H1 (cell line): ENCODE results near the gene CCDC73. TPM values are rescaled to one million over a fixed set of nuclear protein-coding genes. Genes with fewer than 3 reads are reported as not detected.

ENCODE experiments used
- CTCF ChIA-PET: fragments of 300-600 bp; sonication (Branson Sonifier 250); formaldehyde crosslinking; loops from one replicate; lab custom pipeline; 2021; ENCODE audit not compliant: partially characterized antibody; lab: Charles Lee
- POLR2A ChIA-PET: fragments of 300-600 bp; sonication (Branson Sonifier 250); formaldehyde crosslinking; loops from one replicate; lab custom pipeline; 2021; ENCODE audit warnings: inconsistent platforms; ENCODE audit not compliant: partially characterized antibody; lab: Charles Lee
- DNase-seq, 2 experiments: peaks; one replicate each; pipeline versions ENCODE4 v3.0.0 to v3.0.0-alpha.2; 2010 to 2022; ENCODE audit warnings: low spot score in 2 of 2, low read depth in 1 of 2, mixed read lengths in 1 of 2
- FAIRE-seq: peaks from 2 replicates; lab custom pipeline; 2011; peaks lifted over from hg19 to GRCh38; lab: Jason Lieb, UNC
- H2AFZ ChIP-seq: 2 replicates; pipeline ENCODE4 v1.8.1; 2012; ENCODE audit warnings: low read length, inconsistent platforms
- H2AK5ac ChIP-seq: 2 replicates; pipeline ENCODE4 v1.6.1; 2013; ENCODE audit warnings: low read depth, low read length
- H2BK120ac ChIP-seq: replicated peaks from 2 replicates; pipeline ENCODE3; 2013; ENCODE audit warnings: low read depth, low read length, inconsistent platforms
- H2BK12ac ChIP-seq: 2 replicates; pipeline ENCODE4 v1.6.1; 2013; ENCODE audit warnings: low read depth, low read length
- H2BK15ac ChIP-seq: 2 replicates; pipeline ENCODE4 v1.6.1; 2013; ENCODE audit warnings: low read length
- H2BK20ac ChIP-seq: 2 replicates; pipeline ENCODE4 v1.6.1; 2013; ENCODE audit warnings: low read length
- H2BK5ac ChIP-seq: 2 replicates; pipeline ENCODE4 v1.6.1; 2013; ENCODE audit warnings: low read depth, low read length
- H3K14ac ChIP-seq: 2 replicates; pipeline ENCODE4 v1.6.1; 2013; ENCODE audit warnings: inconsistent platforms; ENCODE audit not compliant: insufficient read length
- H3K18ac ChIP-seq: 2 replicates; pipeline ENCODE4 v1.6.1; 2013; ENCODE audit warnings: low read length; ENCODE audit errors: extremely low read depth
- H3K23ac ChIP-seq: 2 replicates; pipeline ENCODE4 v1.6.1; 2013; ENCODE audit warnings: inconsistent platforms; ENCODE audit not compliant: insufficient read length
- H3K23me2 ChIP-seq: 2 replicates; pipeline ENCODE4 v1.6.1; 2013; ENCODE audit warnings: low read depth, low read length
- H3K27ac ChIP-seq: 2 replicates; pipeline ENCODE4 v1.6.1; 2011; ENCODE audit warnings: low read depth, low read length, inconsistent platforms
- H3K27me3 ChIP-seq, 4 experiments: replicated peaks in 1 of 4; 1 replicate in 1 of 4; 2 replicates in 3 of 4; pipeline versions ENCODE4 v1.6.1 to v1.8.1; 2011 to 2013; ENCODE audit warnings: low read length in 3 of 4, mild to moderate bottlenecking in 3 of 4, inconsistent platforms in 2 of 4, mixed read lengths in 2 of 4, moderate library complexity in 1 of 4; ENCODE audit not compliant: control insufficient read depth in 3 of 4, insufficient read depth in 3 of 4; ENCODE audit errors: extremely low read depth in 1 of 4
- H3K36me3 ChIP-seq, 4 experiments: 2 replicates each; pipeline versions ENCODE4 v1.6.1 to v1.8.1; 2011 to 2013; ENCODE audit warnings: mild to moderate bottlenecking in 4 of 4, low read length in 3 of 4, moderate library complexity in 2 of 4, control low read depth in 1 of 4, inconsistent platforms in 1 of 4; ENCODE audit not compliant: insufficient read depth in 4 of 4, control insufficient read depth in 2 of 4
- H3K4ac ChIP-seq: replicated peaks from 2 replicates; pipeline ENCODE3; 2013; ENCODE audit warnings: low read length, low read depth, mixed read lengths, inconsistent platforms; ENCODE audit not compliant: insufficient read length
- H3K4me1 ChIP-seq, 4 experiments: replicated peaks in 1 of 4; 1 replicate in 1 of 4; 2 replicates in 3 of 4; pipeline versions ENCODE4 v1.6.1 to v1.8.1; 2011 to 2013; ENCODE audit warnings: low read length in 3 of 4, inconsistent platforms in 2 of 4, mixed read lengths in 1 of 4; ENCODE audit not compliant: insufficient read depth in 4 of 4, control insufficient read depth in 3 of 4
- H3K4me2 ChIP-seq, 2 experiments: 2 replicates each; pipeline versions ENCODE4 v1.6.1 to v1.8.1; 2011 to 2013; ENCODE audit warnings: low read depth in 2 of 2, low read length in 2 of 2, control low read depth in 1 of 2, inconsistent platforms in 1 of 2, mild to moderate bottlenecking in 1 of 2; ENCODE audit not compliant: insufficient read depth in 1 of 2
- H3K4me3 ChIP-seq, 4 experiments: fragments of 200-600, 300-600 bp in 1 of 4; sonication (generic), shearing (Covaris generic), sonication (Bioruptor Twin) in 1 of 4; 2 replicates each; pipeline versions ENCODE4 v1.5.1 to v1.8.1; 2011 to 2016; ENCODE audit warnings: low read length in 4 of 4, low read depth in 3 of 4, control low read depth in 2 of 4, inconsistent platforms in 2 of 4, mild to moderate bottlenecking in 2 of 4, mixed read lengths in 1 of 4, moderate library complexity in 1 of 4; ENCODE audit not compliant: insufficient read depth in 2 of 4; ENCODE audit errors: extremely low read depth in 1 of 4
- H3K56ac ChIP-seq: replicated peaks from 2 replicates; pipeline ENCODE3; 2013; ENCODE audit warnings: low read depth, mild to moderate bottlenecking, mixed read lengths, low read length, inconsistent platforms; ENCODE audit not compliant: insufficient read length
- H3K79me1 ChIP-seq: 2 replicates; pipeline ENCODE4 v1.6.1; 2013; ENCODE audit warnings: low read depth, low read length, control low read depth
- H3K79me2 ChIP-seq, 2 experiments: 2 replicates each; pipeline versions ENCODE4 v1.6.1 to v1.8.1; 2012 to 2013; ENCODE audit warnings: low read length in 2 of 2, mild to moderate bottlenecking in 2 of 2, inconsistent platforms in 1 of 2; ENCODE audit not compliant: insufficient read depth in 2 of 2, control insufficient read depth in 1 of 2
- H3K9ac ChIP-seq, 4 experiments: replicated peaks in 1 of 4; 1 replicate in 1 of 4; 2 replicates in 3 of 4; pipeline versions ENCODE4 v1.6.1 to v1.8.1; 2011 to 2013; ENCODE audit warnings: low read depth in 3 of 4, low read length in 3 of 4, control low read depth in 2 of 4, mild to moderate bottlenecking in 2 of 4, moderate library complexity in 2 of 4, inconsistent platforms in 1 of 4; ENCODE audit errors: extremely low read depth in 1 of 4
- H3K9me3 ChIP-seq, 2 experiments: 2 replicates each; pipeline versions ENCODE4 v1.6.1 to v1.8.1; 2012 to 2013; ENCODE audit warnings: mild to moderate bottlenecking in 2 of 2, moderate library complexity in 2 of 2, control low read depth in 1 of 2, inconsistent platforms in 1 of 2, low read depth in 1 of 2, low read length in 1 of 2, mixed read lengths in 1 of 2; ENCODE audit not compliant: insufficient read depth in 2 of 2
- H4K20me1 ChIP-seq, 2 experiments: replicated peaks in 1 of 2; 2 replicates each; pipeline versions ENCODE3 to v1.8.1; 2011 to 2013; ENCODE audit warnings: inconsistent platforms in 2 of 2, low read length in 2 of 2, mild to moderate bottlenecking in 1 of 2; ENCODE audit not compliant: insufficient read depth in 2 of 2, control insufficient read depth in 1 of 2
- H4K5ac ChIP-seq: 2 replicates; pipeline ENCODE4 v1.6.1; 2013; ENCODE audit warnings: low read length, low read depth, mixed read lengths, inconsistent platforms; ENCODE audit not compliant: insufficient read length
- H4K8ac ChIP-seq: 2 replicates; pipeline ENCODE4 v1.8.0; 2013; ENCODE audit warnings: mild to moderate bottlenecking, moderate library complexity, low read length, inconsistent platforms; ENCODE audit not compliant: insufficient read depth; ENCODE audit errors: extremely low read depth
- H4K91ac ChIP-seq: replicated peaks from 2 replicates; pipeline ENCODE3; 2013; ENCODE audit warnings: low read length, mixed read lengths, inconsistent platforms; ENCODE audit not compliant: insufficient read length
- KDM1A ChIP-seq: fragments of 200-600, 300-600 bp; sonication (generic); IDR thresholded peaks from 2 replicates; pipeline ENCODE4 v1.7.1; 2016; ENCODE audit warnings: mild to moderate bottlenecking, low read length, borderline replicate concordance
- KDM4A ChIP-seq: IDR thresholded peaks from one replicate; pipeline ENCODE4 v1.7.1; 2012; ENCODE audit warnings: low read depth, mild to moderate bottlenecking, moderate library complexity, low read length, inconsistent platforms; ENCODE audit not compliant: severe bottlenecking
- POLR2AphosphoS5 ChIP-seq: IDR thresholded peaks from 2 replicates; pipeline ENCODE4 v1.6.1; 2011; ENCODE audit warnings: low read depth, low read length
- RBBP5 ChIP-seq: IDR thresholded peaks from 2 replicates; pipeline ENCODE4 v1.7.1; 2012; ENCODE audit warnings: low read depth, mild to moderate bottlenecking, inconsistent platforms, low read length, moderate library complexity, borderline replicate concordance
- WGBS, 2 experiments: shearing (Covaris generic) in 1 of 2; methylation state at CpG; one replicate each; pipeline versions ENCODE4 v1.1.6 to v1.1.7; 2013 to 2015; ENCODE audit warnings: low lambda C conversion rate in 2 of 2, mixed read lengths in 2 of 2, inconsistent platforms in 1 of 2, low coverage in 1 of 2, missing lambda C conversion rate in 1 of 2; ENCODE audit not compliant: insufficient replicate concordance in 2 of 2, insufficient coverage in 1 of 2, insufficient read length in 1 of 2; ENCODE audit errors: extremely low coverage in 1 of 2, missing lambda C conversion rate in 1 of 2; 5-methylcytosine and 5-hydroxymethylcytosine counted together
- polyA plus RNA-seq, 7 experiments: library from polyadenylated mRNA; depleted of rRNA in 3 of 7; stranded (reverse) in 5 of 7; unstranded in 2 of 7; fragments of >200 nt in 5 of 7; fragments of 200-250 nt in 2 of 7; gene quantifications; 1 replicate in 5 of 7; 2 replicates in 1 of 7; 4 replicates in 1 of 7; pipeline versions ENCODE4 v1.2.1 to v1.2.3, GENCODE V29; 2011 to 2013; ENCODE audit warnings: missing spikeins in 2 of 7, mixed read lengths in 2 of 7
- total RNA-seq: library from RNA; stranded (reverse); fragmentation: NEBNext Ultra II Directional; extraction: Animal tissue kit (Norgen Biotek cat#: 25700); gene quantifications from 2 replicates; pipeline ENCODE4 v1.2.1, GENCODE V29; 2021
- TF ChIP-seq, protein P1 (sequence below): IDR thresholded peaks from 2 replicates; pipeline ENCODE4 v1.6.1; 2011; ENCODE audit warnings: low read depth, mild to moderate bottlenecking, low read length; ENCODE audit not compliant: insufficient read depth

CCDC73 gene
- total and polyA plus RNA-seq, 2 of the 8 experiments (the other 6 are each of a cell fraction or from before 2014, with no cell fraction given): not detected

DNA sequence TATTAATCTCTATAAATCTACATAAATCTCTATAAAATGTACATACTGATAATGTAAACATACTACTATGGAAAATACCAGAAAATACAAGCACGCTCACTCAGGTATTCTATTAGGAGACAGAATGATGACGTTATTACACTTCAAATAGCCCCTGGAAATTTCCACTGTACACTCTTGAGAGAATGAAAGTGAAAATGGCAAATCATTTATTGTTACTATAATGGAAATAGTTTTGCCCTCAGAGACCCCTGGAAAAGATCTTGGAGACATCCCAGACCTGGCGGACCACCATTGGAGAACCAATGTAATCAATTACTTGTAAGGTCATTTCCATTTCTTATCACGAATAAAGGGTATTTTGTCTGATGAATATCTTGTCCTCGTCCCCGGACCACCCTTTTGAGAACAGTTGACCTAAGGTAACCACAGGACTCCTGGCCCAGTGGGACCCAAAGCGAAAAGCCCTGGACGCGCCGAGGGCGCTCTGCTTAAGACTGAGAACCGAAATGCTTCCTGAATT is 34.8 kb upstream of the CCDC73 start:
- Histone ChIP-seq H2AFZ (peak overlapping the region; percentile 79), H3K4me2 (peak overlapping the region; percentile 68 to 92), H3K23me2 (peaks cover 6% of the 10 kb centered on the region; the same call in 1 of the 2 replicates), H2BK120ac (no peak overlapping the region), H3K14ac (no peak overlapping the region), H3K23ac (no peak overlapping the region), H3K18ac (peak overlapping the region; percentile 38; the same call in 1 of the 2 replicates), H2AK5ac (no peak overlapping the region), H3K27me3 (peaks cover 0 to 8% (median 5%) of the 10 kb centered on the region in 4 experiments; a peak in 5 of 7 replicates), H3K27ac (no peak overlapping the region), H4K20me1 (no peaks in the 10 kb centered on the region), H2BK5ac (no peak overlapping the region), H3K36me3 (no peaks in the 10 kb centered on the region), H3K4me1 (peaks cover 0 to 4% (median 0%) of the 10 kb centered on the region in 4 experiments; a peak in 1 of 7 replicates), H2BK12ac (no peak overlapping the region), H3K79me2 (no peaks in the 10 kb centered on the region), H4K91ac (no peak overlapping the region), H2BK20ac (no peak overlapping the region), H3K9me3 (no peaks in the 10 kb centered on the region), H3K79me1 (no peaks in the 10 kb centered on the region), H3K4me3 (peak overlapping the region; percentile 53 to 75 (median 70)), H4K8ac (peak overlapping the region; percentile 62; the same call in 1 of the 2 replicates), H3K4ac (no peak overlapping the region), H4K5ac (no peak overlapping the region), H2BK15ac (no peak overlapping the region), H3K56ac (no peak overlapping the region), H3K9ac (peak overlapping the region in 3 of 4 experiments; percentile 8 to 53 (median 48); a peak in 5 of 7 replicates)
- WGBS, 2 experiments: 21% methylated on average over 12 of the region's 12 CpGs; no CpG with 5 or more reads in 1 of the 2 experiments
- FAIRE-seq (peak; percentile 13), DNase-seq (no peak)
- CTCF ChIA-PET: no interaction called here
- POLR2A ChIA-PET: interaction anchor here (1.6 kb wide), 1 partner anchor 10 kb away, joined by 5 read pairs; no protein-coding TSS in a partner anchor
- TF ChIP-seq KDM1A: no peak
- TF ChIP-seq POLR2AphosphoS5: no peak
- no peak for TF ChIP-seq KDM4A
- TF ChIP-seq RBBP5: no peak
- TF ChIP-seq, protein P1, sequence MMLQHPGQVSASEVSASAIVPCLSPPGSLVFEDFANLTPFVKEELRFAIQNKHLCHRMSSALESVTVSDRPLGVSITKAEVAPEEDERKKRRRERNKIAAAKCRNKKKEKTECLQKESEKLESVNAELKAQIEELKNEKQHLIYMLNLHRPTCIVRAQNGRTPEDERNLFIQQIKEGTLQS: no peak
